DND-41 (cell line): ENCODE measurements around the gene ALDH3B1.

ENCODE experiments used
- EZH2 ChIP-seq: IDR thresholded peaks from 3 replicates; pipeline ENCODE4 v1.6.1; 2012; ENCODE audit warnings: borderline replicate concordance, low read depth, mild to moderate bottlenecking, moderate library complexity, low read length, inconsistent platforms; ENCODE audit not compliant: severe bottlenecking
- TF ChIP-seq, protein P1 (sequence below): IDR thresholded peaks from 2 replicates; pipeline ENCODE4 v1.5.1; 2012; ENCODE audit warnings: borderline replicate concordance, low read length, moderate library complexity, mild to moderate bottlenecking; ENCODE audit not compliant: poor library complexity, severe bottlenecking; ENCODE audit errors: extremely low read depth

DNA sequence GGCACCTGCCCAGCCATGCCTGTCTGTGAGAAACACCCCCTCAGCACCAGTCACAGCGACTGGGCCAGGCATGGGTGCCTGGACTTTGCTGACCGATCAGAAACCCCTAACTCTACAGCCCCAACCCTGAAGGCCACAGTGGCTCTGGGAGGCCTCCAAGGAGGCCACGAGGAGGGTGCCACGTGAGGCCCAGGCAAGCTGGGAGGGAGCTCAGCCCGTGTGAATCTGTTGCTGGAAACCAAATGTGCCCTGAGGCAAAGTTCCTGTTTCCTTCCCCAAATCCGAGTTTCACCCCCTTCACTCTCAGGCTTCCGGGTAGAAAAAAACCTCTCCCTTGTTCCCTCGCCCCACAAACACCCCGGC lies 7.6 kb upstream of the ALDH3B1 start:
- TF ChIP-seq, protein P1, sequence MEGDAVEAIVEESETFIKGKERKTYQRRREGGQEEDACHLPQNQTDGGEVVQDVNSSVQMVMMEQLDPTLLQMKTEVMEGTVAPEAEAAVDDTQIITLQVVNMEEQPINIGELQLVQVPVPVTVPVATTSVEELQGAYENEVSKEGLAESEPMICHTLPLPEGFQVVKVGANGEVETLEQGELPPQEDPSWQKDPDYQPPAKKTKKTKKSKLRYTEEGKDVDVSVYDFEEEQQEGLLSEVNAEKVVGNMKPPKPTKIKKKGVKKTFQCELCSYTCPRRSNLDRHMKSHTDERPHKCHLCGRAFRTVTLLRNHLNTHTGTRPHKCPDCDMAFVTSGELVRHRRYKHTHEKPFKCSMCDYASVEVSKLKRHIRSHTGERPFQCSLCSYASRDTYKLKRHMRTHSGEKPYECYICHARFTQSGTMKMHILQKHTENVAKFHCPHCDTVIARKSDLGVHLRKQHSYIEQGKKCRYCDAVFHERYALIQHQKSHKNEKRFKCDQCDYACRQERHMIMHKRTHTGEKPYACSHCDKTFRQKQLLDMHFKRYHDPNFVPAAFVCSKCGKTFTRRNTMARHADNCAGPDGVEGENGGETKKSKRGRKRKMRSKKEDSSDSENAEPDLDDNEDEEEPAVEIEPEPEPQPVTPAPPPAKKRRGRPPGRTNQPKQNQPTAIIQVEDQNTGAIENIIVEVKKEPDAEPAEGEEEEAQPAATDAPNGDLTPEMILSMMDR: no peak
- TF ChIP-seq EZH2: no peak
